Measurements from ENCODE around the gene FOXO1.
"Not testable (repeated sequence)": the region's sequence is repeated elsewhere in the genome, so short reads cannot be mapped to it uniquely, and the experiment has no call there.

The FOXO1 gene

DNA sequence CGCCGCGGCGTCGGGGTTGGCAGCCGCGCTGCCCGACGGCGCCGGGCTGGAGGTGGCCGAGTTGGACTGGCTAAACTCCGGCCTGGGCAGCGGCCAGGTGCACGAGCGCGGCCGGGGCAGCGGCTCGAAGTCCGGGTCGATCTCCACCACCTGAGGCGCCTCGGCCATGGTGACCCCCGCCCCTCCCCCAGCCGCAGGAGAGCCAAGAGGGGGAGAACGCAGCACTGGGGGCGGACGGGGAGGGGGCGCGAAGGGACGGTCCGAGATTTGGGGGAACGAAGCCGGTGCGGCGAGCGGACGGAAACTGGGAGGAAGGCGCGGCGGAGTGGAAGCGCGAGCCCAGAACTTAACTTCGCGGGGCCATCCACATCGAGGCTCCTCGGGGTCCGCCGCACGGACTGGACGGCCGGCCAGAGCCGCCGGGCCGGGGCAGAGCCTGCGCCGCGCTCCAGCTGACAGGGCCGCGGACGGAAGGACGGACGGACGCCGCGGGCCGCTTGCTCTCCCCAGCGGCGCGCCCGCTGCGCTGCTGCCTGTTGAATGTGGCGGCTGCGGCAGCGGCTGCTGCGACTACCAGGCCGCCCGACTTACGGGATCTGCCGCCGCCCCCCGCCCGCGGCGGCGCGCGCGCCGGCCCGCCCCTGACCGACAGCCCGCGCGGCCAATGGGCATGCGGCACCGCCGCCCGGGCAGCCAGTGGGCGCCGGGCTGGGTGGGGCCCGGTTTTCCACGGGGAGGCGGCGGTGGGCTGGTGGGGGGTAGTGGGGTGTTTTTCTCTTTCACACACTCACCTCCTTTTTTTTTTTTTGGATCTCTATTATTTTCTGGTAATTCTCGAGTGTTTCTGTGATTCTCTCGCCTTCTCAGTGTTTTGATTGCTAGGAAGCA, at the start of gene FOXO1:
FOXO1 (minus strand) TSS at position 597 of the 888 bp plus-strand sequence; CDS start at position 168, 429 bp downstream.
- H3K9me3 Mint-ChIP-seq = no peaks in the 10 kb centered on the region
- no peaks in the 10 kb centered on the region for H3K27me3 Mint-ChIP-seq
- intact Hi-C loops (cut with micrococcal nuclease) = loop anchor here (2.0 to 10.0 kb wide), 3 partner anchors 51 to 109 kb away; partner anchors contain the start of gene MRPS31
- peak within 1 kb of the TSS; percentile 96 for H3K4me3 Mint-ChIP-seq
- H3K36me3 Mint-ChIP-seq (ENCODE audit: low read depth) = peaks cover 29% of the 10 kb centered on the region
- H3K27ac Mint-ChIP-seq = peak within 1 kb of the TSS; percentile 99
- H3K4me1 Mint-ChIP-seq (ENCODE audit: low read depth) = peaks cover 44% of the 10 kb centered on the region

- peaks cover 55% of the 10 kb centered on the region for H3K36me3 Mint-ChIP-seq (ENCODE audit: low read depth)
These were observed 48.0 kb upstream of the FOXO1 start for GRCh38 chr13:40714433-40714832.

GRCh38 chr13:40706439-40706838, 40.0 kb upstream of the FOXO1 start:
- intact Hi-C loops (cut with micrococcal nuclease) = no loop called here
- Mint-ChIP-seq H3K4me1 (ENCODE audit: low read depth) (no peaks in the 10 kb centered on the region), H3K9me3 (peaks cover 46% of the 10 kb centered on the region), H3K27me3 (no peaks in the 10 kb centered on the region), H3K27ac (no peak overlapping the region), H3K4me3 (no peak overlapping the region), H3K36me3 (ENCODE audit: low read depth) (no peaks in the 10 kb centered on the region)

More at GRCh38 chr13:40714433-40714832, 48.0 kb upstream of the FOXO1 start:
- H3K27me3 Mint-ChIP-seq; H3K4me3 Mint-ChIP-seq; H3K4me1 Mint-ChIP-seq (ENCODE audit: low read depth); H3K27ac Mint-ChIP-seq; intact Hi-C loops (cut with micrococcal nuclease): not testable (repeated sequence)
- H3K9me3 Mint-ChIP-seq = peaks cover 29% of the 10 kb centered on the region

DNA sequence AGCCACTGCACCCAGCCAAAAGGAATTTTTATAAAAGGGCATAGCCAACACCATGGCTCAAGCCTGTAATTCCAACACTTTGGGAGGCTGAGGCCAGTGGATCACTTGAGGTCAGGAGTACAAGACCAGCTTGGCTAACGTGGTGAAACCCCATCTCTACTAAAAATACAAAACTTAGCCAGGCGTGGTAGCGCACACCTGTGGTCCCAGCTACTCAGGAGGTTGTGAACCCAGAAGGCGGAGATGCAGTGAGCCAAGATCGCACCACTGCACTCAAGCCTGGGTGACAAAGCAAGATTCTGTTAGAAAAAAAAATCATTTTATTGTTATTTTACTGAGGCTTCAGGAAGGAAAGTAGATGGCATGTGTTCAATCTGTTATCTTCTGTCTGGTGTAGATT, 31.3 kb upstream of the FOXO1 start:
- Mint-ChIP-seq H3K27me3 (no peaks in the 10 kb centered on the region), H3K4me1 (ENCODE audit: low read depth) (no peaks in the 10 kb centered on the region), H3K36me3 (ENCODE audit: low read depth) (no peaks in the 10 kb centered on the region), H3K9me3 (no peaks in the 10 kb centered on the region), H3K4me3 (no peak overlapping the region), H3K27ac (no peak overlapping the region)
- intact Hi-C loops (cut with micrococcal nuclease) = no loop called here

DNA sequence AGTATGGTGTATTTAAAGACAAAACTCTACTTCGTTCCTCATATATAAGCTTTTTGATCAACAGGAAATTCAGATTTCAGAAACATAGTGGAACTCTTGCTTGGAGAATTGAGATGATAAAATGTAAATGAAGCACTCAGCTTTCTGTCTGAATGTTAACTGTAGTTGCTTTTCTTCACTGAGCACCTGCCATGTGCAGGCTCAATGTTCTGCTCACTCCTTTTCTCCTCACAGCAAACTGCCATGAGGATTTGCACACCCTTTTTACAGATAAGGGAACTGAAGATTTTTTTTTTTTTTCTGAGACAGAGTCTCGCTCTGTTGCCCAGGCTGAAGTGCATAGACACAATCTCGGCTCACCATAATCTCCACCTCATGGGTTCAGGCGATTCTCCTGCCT, 28.0 kb upstream of the FOXO1 start:
- no peaks in the 10 kb centered on the region for H3K27me3 Mint-ChIP-seq
- no peak overlapping the region for H3K4me3 Mint-ChIP-seq
- H3K9me3 Mint-ChIP-seq = no peaks in the 10 kb centered on the region
- no peak overlapping the region for H3K27ac Mint-ChIP-seq
- H3K36me3 Mint-ChIP-seq (ENCODE audit: low read depth) = no peaks in the 10 kb centered on the region
- H3K4me1 Mint-ChIP-seq (ENCODE audit: low read depth) = no peaks in the 10 kb centered on the region
- intact Hi-C loops (cut with micrococcal nuclease) = no loop called here

- intact Hi-C loops (cut with micrococcal nuclease) = no loop called here
- H3K4me3 Mint-ChIP-seq = no peak overlapping the region
- H3K27me3 Mint-ChIP-seq = no peaks in the 10 kb centered on the region
- no peaks in the 10 kb centered on the region for H3K36me3 Mint-ChIP-seq (ENCODE audit: low read depth)
- H3K9me3 Mint-ChIP-seq = no peaks in the 10 kb centered on the region
- no peaks in the 10 kb centered on the region for H3K4me1 Mint-ChIP-seq (ENCODE audit: low read depth)
- H3K27ac Mint-ChIP-seq = no peak overlapping the region
These were observed 26.5 kb upstream of the FOXO1 start for GRCh38 chr13:40692946-40693345.

DNA sequence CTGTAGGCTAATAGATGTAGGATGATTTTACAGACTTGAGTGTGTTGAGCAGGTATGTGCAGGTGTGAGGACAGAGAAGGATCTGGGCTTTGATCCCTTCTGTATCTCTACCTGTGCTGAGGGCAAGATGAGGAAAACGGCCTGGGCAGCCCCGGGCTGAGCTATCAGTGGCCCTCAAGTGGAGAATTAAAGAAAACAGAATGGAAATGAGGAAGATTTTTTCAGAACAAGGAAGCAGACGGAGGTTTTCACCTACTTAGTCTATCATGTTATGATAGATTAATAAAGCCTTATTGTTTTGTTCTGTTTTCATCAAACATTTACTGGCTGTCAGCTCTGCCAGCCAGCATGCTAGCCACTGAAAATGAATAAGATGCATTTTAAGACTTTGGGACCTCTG, 22.3 kb upstream of the FOXO1 start:
- intact Hi-C loops (cut with micrococcal nuclease) = no loop called here
- no peaks in the 10 kb centered on the region for H3K4me1 Mint-ChIP-seq (ENCODE audit: low read depth)
- H3K27ac Mint-ChIP-seq = no peak overlapping the region
- H3K36me3 Mint-ChIP-seq (ENCODE audit: low read depth) = no peaks in the 10 kb centered on the region
- peaks cover 2% of the 10 kb centered on the region for H3K27me3 Mint-ChIP-seq
- H3K4me3 Mint-ChIP-seq = no peak overlapping the region
- H3K9me3 Mint-ChIP-seq = no peaks in the 10 kb centered on the region

- intact Hi-C loops (cut with micrococcal nuclease) = loop anchor here (1.0 to 2.0 kb wide), 2 partner anchors 613 to 740 kb away; no protein-coding TSS in a partner anchor
These were observed 16.2 kb upstream of the FOXO1 start for GRCh38 chr13:40682449-40683240.

GRCh38 chr13:40681341-40682146, 15.1 kb upstream of the FOXO1 start:
- Mint-ChIP-seq H3K9me3 (no peaks in the 10 kb centered on the region), H3K4me1 (ENCODE audit: low read depth) (peaks cover 10% of the 10 kb centered on the region), H3K27ac (no peak overlapping the region), H3K27me3 (peaks cover 8% of the 10 kb centered on the region), H3K36me3 (ENCODE audit: low read depth) (no peaks in the 10 kb centered on the region), H3K4me3 (no peak overlapping the region)
- intact Hi-C loops (cut with micrococcal nuclease) = loop anchor here (2.0 kb wide), 1 partner anchor 739 kb away; no protein-coding TSS in a partner anchor

More at GRCh38 chr13:40682449-40683240, 16.2 kb upstream of the FOXO1 start:
- Mint-ChIP-seq H3K36me3 (ENCODE audit: low read depth) (no peaks in the 10 kb centered on the region), H3K4me1 (ENCODE audit: low read depth) (peaks cover 10% of the 10 kb centered on the region), H3K27me3 (peaks cover 8% of the 10 kb centered on the region), H3K27ac (no peak overlapping the region), H3K4me3 (no peak overlapping the region), H3K9me3 (no peaks in the 10 kb centered on the region)

GRCh38 chr13:40680659-40681323, 14.3 kb upstream of the FOXO1 start:
- no peaks in the 10 kb centered on the region for H3K9me3 Mint-ChIP-seq
- no peak overlapping the region for H3K27ac Mint-ChIP-seq
- no peak overlapping the region for H3K4me3 Mint-ChIP-seq
- intact Hi-C loops (cut with micrococcal nuclease) = no loop called here
- peaks cover 8% of the 10 kb centered on the region for H3K27me3 Mint-ChIP-seq
- no peaks in the 10 kb centered on the region for H3K36me3 Mint-ChIP-seq (ENCODE audit: low read depth)
- peaks cover 10% of the 10 kb centered on the region for H3K4me1 Mint-ChIP-seq (ENCODE audit: low read depth)

- H3K4me3 Mint-ChIP-seq = no peak overlapping the region
- no peaks in the 10 kb centered on the region for H3K9me3 Mint-ChIP-seq
- intact Hi-C loops (cut with micrococcal nuclease) = no loop called here
These were observed 13.1 kb upstream of the FOXO1 start for GRCh38 chr13:40679480-40679985.

GRCh38 chr13:40677064-40677463, 10.6 kb upstream of the FOXO1 start:
- Mint-ChIP-seq H3K4me1 (ENCODE audit: low read depth) (peaks cover 7% of the 10 kb centered on the region), H3K36me3 (ENCODE audit: low read depth) (no peaks in the 10 kb centered on the region), H3K4me3 (no peak overlapping the region), H3K9me3 (no peaks in the 10 kb centered on the region), H3K27me3 (peaks cover 6% of the 10 kb centered on the region), H3K27ac (no peak overlapping the region)
- intact Hi-C loops (cut with micrococcal nuclease) = no loop called here

More at GRCh38 chr13:40679480-40679985, 13.1 kb upstream of the FOXO1 start:
- Mint-ChIP-seq H3K27me3 (peaks cover 6% of the 10 kb centered on the region), H3K4me1 (ENCODE audit: low read depth) (peaks cover 10% of the 10 kb centered on the region), H3K27ac (no peak overlapping the region), H3K36me3 (ENCODE audit: low read depth) (no peaks in the 10 kb centered on the region)

GRCh38 chr13:40676007-40676406, 9.6 kb upstream of the FOXO1 start:
- Mint-ChIP-seq H3K27me3 (no peaks in the 10 kb centered on the region), H3K27ac (no peak overlapping the region), H3K36me3 (ENCODE audit: low read depth) (no peaks in the 10 kb centered on the region), H3K4me1 (ENCODE audit: low read depth) (no peaks in the 10 kb centered on the region), H3K9me3 (no peaks in the 10 kb centered on the region), H3K4me3 (no peak overlapping the region)
- intact Hi-C loops (cut with micrococcal nuclease) = no loop called here

All from dendritic cell treated with granulocyte-macrophage colony-stimulating factor and Interleukin-4, amounts not matched to agents 40 ng/mL and 50 ng/mL, for 4 days (primary cell).